Smooth muscle cell (in vitro differentiated cells): Measurements from ENCODE around the gene SH3BGRL2. TPM values are rescaled to one million over a fixed set of nuclear protein-coding genes. Genes with fewer than 3 reads are reported as not detected.

Source experiments
- DNase-seq: peaks from one replicate; lab custom pipeline; 2025; ENCODE audit not compliant: unreplicated experiment; lab: John Stamatoyannopoulos, UW
- H2AFZ ChIP-seq: fragments of 200-600 bp; sonication (generic); 2 replicates; pipeline ENCODE4 v1.6.0; 2016; ENCODE audit warnings: antibody characterized with exemption, low read depth, mild to moderate bottlenecking
- H3F3A ChIP-seq: fragments of 200-600 bp; sonication (generic); 2 replicates; pipeline ENCODE4 v1.6.0; 2017; ENCODE audit warnings: antibody characterized with exemption, low read depth
- H3K27ac ChIP-seq: fragments of 200-600 bp; sonication (generic); 2 replicates; pipeline ENCODE4 v1.5.1; 2016; ENCODE audit warnings: low read depth, mild to moderate bottlenecking
- H3K27me3 ChIP-seq: fragments of 200-600 bp; sonication (generic); 2 replicates; pipeline ENCODE4 v1.6.1; 2016; ENCODE audit warnings: low read depth, mild to moderate bottlenecking
- H3K36me3 ChIP-seq: fragments of 200-600 bp; sonication (generic); 2 replicates; pipeline ENCODE4 v1.5.1; 2016; ENCODE audit warnings: low read depth
- H3K4me1 ChIP-seq: fragments of 200-600 bp; sonication (generic); 2 replicates; pipeline ENCODE4 v1.5.1; 2016; ENCODE audit warnings: low read depth
- H3K4me2 ChIP-seq: fragments of 200-600 bp; sonication (generic); 2 replicates; pipeline ENCODE4 v1.6.0; 2016; ENCODE audit warnings: mild to moderate bottlenecking
- H3K4me3 ChIP-seq: fragments of 200-600 bp; sonication (generic); 2 replicates; pipeline ENCODE4 v1.5.1; 2016; ENCODE audit warnings: mild to moderate bottlenecking
- H3K79me2 ChIP-seq: fragments of 200-600 bp; sonication (generic); 2 replicates; pipeline ENCODE4 v1.6.0; 2016; ENCODE audit warnings: low read depth, mild to moderate bottlenecking
- H3K9ac ChIP-seq: fragments of 200-600 bp; sonication (generic); 2 replicates; pipeline ENCODE4 v1.6.0; 2016; ENCODE audit warnings: low read depth
- H3K9me3 ChIP-seq: fragments of 200-600 bp; sonication (generic); replicated peaks from 2 replicates; pipeline ENCODE4 v1.5.1; 2016; ENCODE audit warnings: low read depth
- H4K20me1 ChIP-seq: fragments of 200-600 bp; sonication (generic); 2 replicates; pipeline ENCODE4 v1.6.0; 2016; ENCODE audit warnings: low read depth
- WGBS: methylation state at CpG from one replicate; pipeline ENCODE4 v1.1.7; 2016; ENCODE audit warnings: low lambda C conversion rate; 5-methylcytosine and 5-hydroxymethylcytosine counted together
- polyA plus RNA-seq: library from polyadenylated mRNA; unstranded; fragments of >200 nt; fragmentation: Nextera tagmentation; extraction: Ambion mirVana; gene quantifications from 2 replicates; pipeline ENCODE4 v1.2.1, GENCODE V29; 2016
- total RNA-seq: library from RNA; depleted of rRNA; stranded (reverse); fragments of >200 nt; gene quantifications from 2 replicates; pipeline ENCODE4 v1.2.3, GENCODE V29; 2014
- TF ChIP-seq, protein P1 (sequence below): fragments of 200-600 bp; sonication (generic); IDR thresholded peaks from 2 replicates; pipeline ENCODE4 v1.5.1; 2017; ENCODE audit warnings: borderline replicate concordance, mild to moderate bottlenecking, antibody characterized with exemption; ENCODE audit not compliant: insufficient read depth, poor library complexity, severe bottlenecking

Gene SH3BGRL2
- total and polyA plus RNA-seq, 2 experiments from 2014 or later = 4.5 to 15.1 TPM

DNA sequence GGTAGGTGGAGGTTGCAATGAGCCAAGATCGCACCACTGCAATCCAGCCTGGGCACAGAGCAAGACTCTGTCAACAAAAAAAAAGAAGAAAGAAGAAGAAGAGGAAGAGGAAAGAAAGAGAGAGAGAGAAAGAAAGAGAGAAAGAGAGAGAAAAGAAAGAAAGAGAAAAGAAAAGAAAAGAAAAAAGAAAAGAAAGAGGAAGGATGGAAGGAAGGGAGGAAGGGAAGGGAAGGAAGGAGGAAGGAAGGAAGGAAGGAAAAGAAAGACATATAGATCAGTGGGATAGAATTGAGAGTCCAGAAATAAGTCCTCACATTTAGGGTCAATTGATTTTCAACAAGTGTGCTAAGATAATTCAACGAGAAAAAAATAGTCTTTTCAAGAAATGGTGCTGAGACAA, 34.0 kb upstream of the SH3BGRL2 start:
- no peaks in the 10 kb centered on the region for H4K20me1 ChIP-seq
- H3K9me3 ChIP-seq = no peaks in the 10 kb centered on the region
- no peaks in the 10 kb centered on the region for H3K27me3 ChIP-seq
- no peak overlapping the region for H3K9ac ChIP-seq
- DNase-seq = no peak
- TF ChIP-seq, protein P1, sequence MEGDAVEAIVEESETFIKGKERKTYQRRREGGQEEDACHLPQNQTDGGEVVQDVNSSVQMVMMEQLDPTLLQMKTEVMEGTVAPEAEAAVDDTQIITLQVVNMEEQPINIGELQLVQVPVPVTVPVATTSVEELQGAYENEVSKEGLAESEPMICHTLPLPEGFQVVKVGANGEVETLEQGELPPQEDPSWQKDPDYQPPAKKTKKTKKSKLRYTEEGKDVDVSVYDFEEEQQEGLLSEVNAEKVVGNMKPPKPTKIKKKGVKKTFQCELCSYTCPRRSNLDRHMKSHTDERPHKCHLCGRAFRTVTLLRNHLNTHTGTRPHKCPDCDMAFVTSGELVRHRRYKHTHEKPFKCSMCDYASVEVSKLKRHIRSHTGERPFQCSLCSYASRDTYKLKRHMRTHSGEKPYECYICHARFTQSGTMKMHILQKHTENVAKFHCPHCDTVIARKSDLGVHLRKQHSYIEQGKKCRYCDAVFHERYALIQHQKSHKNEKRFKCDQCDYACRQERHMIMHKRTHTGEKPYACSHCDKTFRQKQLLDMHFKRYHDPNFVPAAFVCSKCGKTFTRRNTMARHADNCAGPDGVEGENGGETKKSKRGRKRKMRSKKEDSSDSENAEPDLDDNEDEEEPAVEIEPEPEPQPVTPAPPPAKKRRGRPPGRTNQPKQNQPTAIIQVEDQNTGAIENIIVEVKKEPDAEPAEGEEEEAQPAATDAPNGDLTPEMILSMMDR = no peak
- no peak overlapping the region for H3K4me3 ChIP-seq
- H3K27ac ChIP-seq = no peak overlapping the region
- H3K4me2 ChIP-seq = no peak overlapping the region
- H2AFZ ChIP-seq = no peak overlapping the region
- WGBS = 96% methylated on average over 2 of the region's 2 CpGs
- no peaks in the 10 kb centered on the region for H3K4me1 ChIP-seq
- no peaks in the 10 kb centered on the region for H3K36me3 ChIP-seq
- no peaks in the 10 kb centered on the region for H3K79me2 ChIP-seq
- H3F3A ChIP-seq = peaks cover 8% of the 10 kb centered on the region

DNA sequence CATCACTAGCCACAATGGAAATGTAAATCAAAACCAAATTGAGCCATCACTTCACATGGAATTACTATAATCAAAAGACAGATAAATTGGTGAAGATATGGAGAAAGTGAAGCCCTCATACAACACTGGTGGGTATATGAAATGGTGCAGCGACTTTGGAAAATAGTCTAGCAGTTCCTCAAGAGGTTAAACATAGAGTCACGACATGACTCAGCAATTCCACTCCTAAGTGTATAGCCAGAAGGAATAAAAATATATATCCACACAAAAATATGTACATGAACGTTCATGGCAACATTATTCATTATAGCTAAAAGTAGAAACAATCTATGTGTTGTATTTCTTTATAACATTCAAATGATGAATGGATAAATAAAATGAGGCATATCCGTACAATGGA, 33.1 kb upstream of the SH3BGRL2 start:
- H3K4me1 ChIP-seq = no peaks in the 10 kb centered on the region
- H2AFZ ChIP-seq = no peak overlapping the region
- no peak for DNase-seq
- H3K9ac ChIP-seq = no peak overlapping the region
- TF ChIP-seq, protein P1 = no peak
- no peak overlapping the region for H3K4me3 ChIP-seq
- WGBS = 82% methylated on average over 4 of the region's 4 CpGs
- no peaks in the 10 kb centered on the region for H3K9me3 ChIP-seq
- H3K27me3 ChIP-seq = no peaks in the 10 kb centered on the region
- H3K79me2 ChIP-seq = no peaks in the 10 kb centered on the region
- H4K20me1 ChIP-seq = no peaks in the 10 kb centered on the region
- H3F3A ChIP-seq = peaks cover 8% of the 10 kb centered on the region
- no peak overlapping the region for H3K27ac ChIP-seq
- no peak overlapping the region for H3K4me2 ChIP-seq
- H3K36me3 ChIP-seq = no peaks in the 10 kb centered on the region

DNA sequence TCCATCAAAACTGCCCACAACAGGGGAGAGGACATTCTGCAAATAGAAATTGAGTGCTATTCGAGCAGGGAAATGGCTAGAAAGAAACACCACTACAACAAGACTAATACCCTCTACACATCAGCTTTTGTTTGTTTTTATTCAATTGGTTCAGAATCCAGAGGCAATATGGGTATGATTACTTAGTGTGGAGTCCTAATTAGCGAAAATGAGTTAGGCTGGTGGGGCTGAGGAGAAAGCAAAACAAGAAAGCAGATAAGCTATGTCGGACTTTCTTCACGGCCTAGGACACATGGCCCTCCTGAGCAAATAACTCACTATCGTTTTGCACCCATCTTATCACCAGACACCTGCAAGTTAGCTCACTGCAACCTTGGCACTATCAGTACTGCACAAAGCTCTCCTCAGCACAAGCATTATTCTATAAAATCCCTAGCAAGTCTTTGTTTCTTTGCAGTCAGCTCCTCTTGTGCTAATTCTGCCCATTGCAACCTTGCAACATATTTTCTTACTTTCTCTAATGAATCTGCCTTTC, 31.3 kb upstream of the SH3BGRL2 start:
- Histone ChIP-seq H3K79me2 (no peaks in the 10 kb centered on the region), H3K36me3 (no peaks in the 10 kb centered on the region), H3K27me3 (no peaks in the 10 kb centered on the region), H2AFZ (no peak overlapping the region), H4K20me1 (no peaks in the 10 kb centered on the region), H3K9ac (no peak overlapping the region), H3K9me3 (no peaks in the 10 kb centered on the region), H3K27ac (no peak overlapping the region), H3K4me3 (no peak overlapping the region), H3K4me2 (no peak overlapping the region), H3F3A (peaks cover 8% of the 10 kb centered on the region), H3K4me1 (no peaks in the 10 kb centered on the region)
- 77% methylated on average over 5 of the region's 5 CpGs for WGBS
- TF ChIP-seq, protein P1 = no peak
- DNase-seq = no peak

DNA sequence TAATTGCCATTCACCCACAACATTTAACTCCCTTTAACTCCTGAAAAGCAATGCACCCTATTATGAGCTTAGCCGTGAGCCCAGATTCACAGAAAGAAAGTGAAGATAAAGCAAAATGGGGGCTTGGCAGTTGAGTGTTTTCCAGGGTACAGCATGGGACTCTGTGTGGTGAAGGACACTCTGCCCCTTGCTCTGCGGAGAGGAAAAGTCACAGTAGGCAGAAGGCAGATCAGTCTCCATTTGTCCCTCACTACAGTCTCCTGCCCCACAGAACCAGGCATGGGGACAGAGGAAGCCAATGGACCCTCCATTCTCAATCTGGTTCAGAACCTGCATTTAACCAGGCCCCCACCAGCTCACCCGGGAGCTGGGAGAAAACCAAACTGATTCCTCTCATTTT, 30.8 kb upstream of the SH3BGRL2 start:
- WGBS = 74% methylated on average over 3 of the region's 3 CpGs
- TF ChIP-seq, protein P1 = no peak
- Histone ChIP-seq H3K79me2 (no peaks in the 10 kb centered on the region), H3K4me1 (no peaks in the 10 kb centered on the region), H3K36me3 (no peaks in the 10 kb centered on the region), H4K20me1 (no peaks in the 10 kb centered on the region), H3F3A (peaks cover 8% of the 10 kb centered on the region), H3K4me2 (peak overlapping the region; percentile 30), H3K9me3 (no peaks in the 10 kb centered on the region), H3K27ac (peak overlapping the region; percentile 55), H3K27me3 (no peaks in the 10 kb centered on the region), H3K9ac (no peak overlapping the region), H3K4me3 (no peak overlapping the region), H2AFZ (no peak overlapping the region)
- no peak for DNase-seq
